WI38 (cell line): Measurements from ENCODE around the gene LYST.

Source experiments
- H3K4me3 ChIP-seq: 2 replicates; pipeline ENCODE4 v1.5.1; 2011; ENCODE audit warnings: low read depth, mild to moderate bottlenecking, control low read depth, low read length
- CTCF ChIP-seq: IDR thresholded peaks from 2 replicates; pipeline ENCODE4 v1.5.1; 2012; ENCODE audit warnings: low read depth, mild to moderate bottlenecking, control low read depth, low read length

LYST gene

GRCh38 chr1:235779770-235780169 is 86.9 kb downstream of the LYST start:
- no peak overlapping the region for H3K4me3 ChIP-seq
- no peak for TF ChIP-seq CTCF

GRCh38 chr1:235776396-235776795 is 90.3 kb downstream of the LYST start:
- no peak for TF ChIP-seq CTCF
- no peak overlapping the region for H3K4me3 ChIP-seq

- TF ChIP-seq CTCF, result no peak
- H3K4me3 ChIP-seq, result no peak overlapping the region
These were observed 91.4 kb downstream of the LYST start for GRCh38 chr1:235775246-235775860.

- H3K4me3 ChIP-seq, result no peak overlapping the region
- no peak for TF ChIP-seq CTCF
These were observed 98.9 kb downstream of the LYST start for GRCh38 chr1:235767795-235768194.

GRCh38 chr1:235766794-235767285 is 99.9 kb downstream of the LYST start:
- TF ChIP-seq CTCF, result no peak
- no peak overlapping the region for H3K4me3 ChIP-seq

- H3K4me3 ChIP-seq, result no peak overlapping the region
- TF ChIP-seq CTCF, result no peak
These were observed 102.7 kb downstream of the LYST start for GRCh38 chr1:235763962-235764361.

- no peak for TF ChIP-seq CTCF
- no peak overlapping the region for H3K4me3 ChIP-seq
These were observed 107.4 kb downstream of the LYST start for GRCh38 chr1:235759336-235759735.
